ENCODE measurements around the gene ZNF785. TPM values are rescaled to one million over a fixed set of nuclear protein-coding genes. Genes with fewer than 3 reads are reported as not detected.

The ZNF785 gene
- total and polyA plus RNA-seq, 2 of the 13 experiments (the other 11 are each of a cell fraction or from before 2014, with no cell fraction given) = 0.01 TPM; not detected in 1

GRCh38 chr16:30609002-30609925 lies 23.8 kb upstream of the ZNF785 start (continued):
- TF ChIP-seq MBD4 (IDR thresholded peaks at IDR 0.05; ENCODE audit: borderline replicate concordance, low read length) (no peak), CSRNP2 (CRISPR knock-in tag; conservative IDR thresholded peaks at IDR 0.05; ENCODE audit: low read depth) (peak; percentile 43; the same call in 1 of the 2 replicates), ZNF761 (CRISPR knock-in tag; conservative IDR thresholded peaks at IDR 0.05) (no peak), ZNF577 (CRISPR knock-in tag; IDR thresholded peaks at IDR 0.05; ENCODE audit: borderline replicate concordance, low read depth) (no peak), MNT (IDR thresholded peaks at IDR 0.05) (no peak), NR2F6 (IDR thresholded peaks at IDR 0.05) (no peak), NR2F6 (CRISPR knock-in tag; IDR thresholded peaks at IDR 0.05) (no peak), MLX (CRISPR knock-in tag; IDR thresholded peaks at IDR 0.05) (no peak), RXRB (CRISPR knock-in tag; IDR thresholded peaks at IDR 0.05; ENCODE audit: borderline replicate concordance) (no peak), ZNF691 (CRISPR knock-in tag; IDR thresholded peaks at IDR 0.05; ENCODE audit: borderline replicate concordance, low read depth) (peak; percentile 66; the same call in 1 of the 2 replicates), SP4 (CRISPR knock-in tag; IDR thresholded peaks at IDR 0.05) (no peak), HES4 (CRISPR knock-in tag; IDR thresholded peaks at IDR 0.05; ENCODE audit: borderline replicate concordance) (no peak), ATRX (CRISPR knock-in tag; IDR thresholded peaks at IDR 0.05; ENCODE audit: borderline replicate concordance) (0 out of 2 replicates have a peak, but pooled peaks have one; percentile 35), ZNF569 (CRISPR knock-in tag; IDR thresholded peaks at IDR 0.05; ENCODE audit: borderline replicate concordance) (peak; percentile 96; the same call in 1 of the 2 replicates), ZNF773 (CRISPR knock-in tag; IDR thresholded peaks at IDR 0.05; ENCODE audit: borderline replicate concordance) (no peak), HNRNPK (IDR thresholded peaks at IDR 0.05; ENCODE audit: low read depth, low read length, poor library complexity, severe bottlenecking) (peak; percentile 41), ZBTB4 (CRISPR knock-in tag; IDR thresholded peaks at IDR 0.05; ENCODE audit: borderline replicate concordance) (no peak), ZNF510 (CRISPR knock-in tag; IDR thresholded peaks at IDR 0.05; ENCODE audit: low read depth) (no peak), CEBPB (IDR thresholded peaks at IDR 0.05; ENCODE audit: borderline replicate concordance, low read depth, low read length) (no peak), ZMAT3 (CRISPR knock-in tag; conservative IDR thresholded peaks at IDR 0.05) (no peak), LCORL (IDR thresholded peaks at IDR 0.05) (no peak), LCORL (CRISPR knock-in tag; IDR thresholded peaks at IDR 0.05) (no peak)
